CD4-positive, alpha-beta T cell treated with Interleukin-17A for 1 hour (primary cell): ENCODE data around the gene MED13.
"Not testable (repeated sequence)": the region's sequence is repeated elsewhere in the genome, so short reads cannot be mapped to it uniquely, and the experiment has no call there.

Experiments used
- DNase-seq: peaks from one replicate; pipeline ENCODE4 v3.0.0-alpha.2; 2020

Gene MED13

DNA sequence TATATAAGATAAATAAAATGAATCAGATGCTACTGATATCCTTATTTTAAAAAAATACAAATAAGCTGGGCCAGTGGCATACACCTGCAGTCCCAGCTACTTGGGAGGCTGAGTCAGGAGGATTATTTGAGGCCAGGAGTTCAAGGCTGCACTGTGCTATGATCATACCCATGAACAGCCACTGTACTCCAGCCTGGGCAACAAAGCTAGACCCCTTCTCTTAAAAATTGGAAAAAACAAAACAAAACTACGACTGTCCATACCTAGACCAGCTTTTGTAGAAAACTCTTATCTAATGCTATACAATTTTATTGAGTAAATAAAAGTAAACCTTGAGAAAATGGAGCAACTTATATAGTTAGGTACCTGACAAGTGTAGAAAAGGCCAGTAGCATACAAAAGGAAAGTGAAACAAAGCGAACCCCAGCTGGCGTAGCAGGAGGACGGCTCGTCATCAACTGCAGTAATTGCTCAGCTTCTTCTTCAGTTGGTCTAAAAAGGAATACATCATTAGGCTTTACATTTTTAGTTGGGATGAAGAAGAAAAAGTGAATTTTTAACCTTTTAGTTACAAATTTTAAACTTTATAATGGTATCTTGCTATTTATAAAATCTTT, 160.9 kb downstream of the MED13 start:
- DNase-seq = peak; percentile 71

DNA sequence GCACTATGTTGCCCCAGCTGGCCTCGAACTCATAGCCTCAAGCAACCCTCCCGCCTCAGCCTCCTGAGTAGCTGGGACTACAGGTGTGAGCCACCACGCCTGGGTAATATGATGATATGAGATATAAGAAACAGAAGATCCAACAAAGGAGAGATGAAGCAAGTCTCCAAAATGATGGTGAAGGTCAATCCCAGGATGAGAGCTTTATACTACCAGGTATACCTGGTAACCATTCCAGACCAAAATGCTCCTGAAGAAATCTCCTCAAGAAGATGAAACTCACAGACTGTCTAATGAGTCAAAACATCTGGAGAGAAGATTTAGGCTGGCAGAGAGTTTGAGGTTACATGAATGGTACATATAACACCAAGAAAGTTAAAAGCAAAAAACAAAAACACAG, 161.8 kb downstream of the MED13 start:
- DNase-seq = no peak

DNA sequence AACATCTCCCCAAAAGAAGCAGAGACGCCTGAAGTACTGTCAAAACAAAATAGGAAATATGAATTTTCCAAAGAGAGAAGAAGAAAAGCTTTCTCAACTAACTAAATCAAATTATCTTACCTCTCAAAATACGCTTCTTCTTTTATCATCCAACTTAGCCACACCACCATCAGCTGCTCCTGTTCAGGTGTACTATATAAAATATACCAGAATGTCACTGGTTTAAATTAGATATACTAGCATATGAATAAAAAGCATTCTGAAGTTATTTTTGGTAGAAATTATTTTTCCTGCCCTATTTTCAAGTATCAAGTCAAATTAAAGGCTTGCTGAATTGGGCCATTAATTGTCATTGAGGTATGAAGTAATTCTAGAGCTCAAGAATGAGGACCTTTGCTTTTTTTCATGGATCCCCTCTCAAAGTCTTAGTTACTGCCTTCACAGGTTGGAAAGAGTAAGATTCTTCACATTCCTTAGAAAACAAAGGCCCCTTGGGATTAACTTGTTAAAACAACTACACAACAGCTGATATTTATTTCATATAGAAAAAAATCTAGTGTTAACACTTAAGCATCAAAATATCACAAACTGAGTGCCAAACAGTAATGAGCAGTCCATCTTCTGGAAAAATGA, 167.4 kb downstream of the MED13 start:
- no peak for DNase-seq

DNA sequence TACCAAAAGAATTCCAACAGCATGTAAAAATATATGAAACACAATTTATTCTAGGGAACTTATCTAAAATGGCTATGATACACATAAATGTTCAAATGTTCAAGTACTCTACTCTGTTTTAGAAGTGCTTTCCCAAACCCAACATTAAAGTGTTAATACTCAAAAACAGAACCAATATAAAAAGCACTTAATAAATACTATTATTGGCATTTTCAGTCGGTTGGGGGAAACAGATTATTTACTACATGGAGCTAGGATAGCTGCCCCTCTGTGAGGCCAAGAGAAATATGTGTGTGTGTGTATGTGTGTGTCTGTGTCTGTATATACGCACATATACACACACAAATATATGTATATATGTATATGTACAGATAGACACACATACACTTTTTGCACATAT, 169.7 kb downstream of the MED13 start:
- no peak for DNase-seq

DNA sequence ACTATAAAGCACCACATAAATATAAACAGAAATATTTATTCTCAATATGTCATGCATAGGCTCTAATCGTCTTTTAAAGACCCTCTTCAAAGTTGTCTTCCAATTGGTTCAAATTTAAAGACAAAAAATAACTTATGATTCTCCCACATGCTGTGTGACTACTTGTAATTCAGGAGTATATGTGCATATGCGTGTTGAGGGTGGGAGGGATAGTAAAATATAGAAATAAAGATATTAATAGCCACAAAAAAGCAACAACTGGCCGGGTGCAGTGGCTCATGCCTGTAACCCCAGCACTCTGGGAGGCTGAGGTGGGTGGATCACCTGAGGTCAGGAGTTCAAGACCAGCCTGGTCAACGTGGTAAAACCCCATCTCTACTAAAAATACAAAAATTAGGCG, 170.8 kb downstream of the MED13 start:
- not testable (repeated sequence) for DNase-seq
